K562 (cell line): Measurements from ENCODE around the gene STT3B. TPM values are rescaled to one million over a fixed set of nuclear protein-coding genes. Genes with fewer than 3 reads are reported as not detected.

Experiments used
- ARHGAP35 ChIP-seq: fragments of 450-650 bp; IDR thresholded peaks from 2 replicates; pipeline ENCODE4 v1.6.1; 2018; ENCODE audit not compliant: partially characterized antibody
- CXXC5 ChIP-seq: fragments of 250-450 bp; sonication (Bioruptor Pico); IDR thresholded peaks from 2 replicates; pipeline ENCODE4 v1.8.0; 2022; ENCODE audit warnings: inconsistent platforms, mild to moderate bottlenecking, moderate library complexity
- ESRRB ChIP-seq: fragments of 250-450 bp; sonication (Bioruptor Pico); IDR thresholded peaks from 2 replicates; pipeline ENCODE4 v1.5.0; 2020; ENCODE audit warnings: mild to moderate bottlenecking, moderate library complexity, borderline replicate concordance
- HMG20B ChIP-seq: fragments of 250-450 bp; sonication (Bioruptor Pico); IDR thresholded peaks from 2 replicates; pipeline ENCODE4 v1.5.0; 2021; ENCODE audit warnings: mild to moderate bottlenecking
- KAT7 ChIP-seq: sonication (generic); formaldehyde crosslinking; IDR thresholded peaks from 2 replicates; pipeline ENCODE4 v1.8.0; 2022; ENCODE audit warnings: missing genetic modification reagents, mild to moderate bottlenecking, borderline replicate concordance
- KHSRP ChIP-seq: fragments of 450-650 bp; IDR thresholded peaks from 2 replicates; pipeline ENCODE4 v1.6.1; 2017
- MAFG ChIP-seq: fragments of 450-650 bp; conservative IDR thresholded peaks from 2 replicates; pipeline ENCODE4 v1.6.1; 2016; ENCODE audit warnings: missing genetic modification characterization, missing compliant biosample characterization
- MEF2D ChIP-seq: conservative IDR thresholded peaks from 2 replicates; pipeline ENCODE4 v1.6.1; 2016; ENCODE audit warnings: low read depth, missing genetic modification characterization, missing compliant biosample characterization
- MTA2 ChIP-seq: fragments of 450-650 bp; IDR thresholded peaks from 2 replicates; pipeline ENCODE4 v1.6.1; 2016; ENCODE audit warnings: low read depth
- NCOA2 ChIP-seq, 2 experiments: fragments of 450-650 bp; IDR thresholded peaks; 2 replicates each; pipeline ENCODE4 v1.6.1; 2018; ENCODE audit warnings: mild to moderate bottlenecking in 2 of 2, moderate library complexity in 1 of 2; ENCODE audit not compliant: partially characterized antibody in 2 of 2
- NFE2L1 ChIP-seq: fragments of 450-650 bp; IDR thresholded peaks from 2 replicates; pipeline ENCODE4 v1.6.1; 2016; ENCODE audit warnings: missing genetic modification characterization, low read depth, mild to moderate bottlenecking, missing compliant biosample characterization, moderate library complexity, borderline replicate concordance
- POLR2AphosphoS5 ChIP-seq: IDR thresholded peaks from 2 replicates; pipeline ENCODE4 v1.6.1; 2011; ENCODE audit warnings: mild to moderate bottlenecking, low read depth, low read length, moderate library complexity; ENCODE audit not compliant: control insufficient read depth, insufficient read depth
- PRMT5 ChIP-seq: sonication (generic); formaldehyde crosslinking; IDR thresholded peaks from 2 replicates; pipeline ENCODE4 v1.5.0; 2020; ENCODE audit warnings: missing genetic modification reagents
- SUPT5H ChIP-seq: fragments of 450-650 bp; IDR thresholded peaks from 2 replicates; pipeline ENCODE4 v1.6.1; 2016
- TRIM24 ChIP-seq, 2 experiments: fragments of 450-650 bp; IDR thresholded peaks; 2 replicates each; pipeline ENCODE4 v1.6.1; 2016
- U2AF1 ChIP-seq: fragments of 200-400 bp; formaldehyde crosslinking; optimal IDR thresholded peaks from 2 replicates; pipeline ENCODE3; 2017; ENCODE audit warnings: mild to moderate bottlenecking, low read depth, low read length, moderate library complexity
- ZBTB7A ChIP-seq: IDR thresholded peaks from 2 replicates; pipeline ENCODE4 v1.6.1; 2011; ENCODE audit warnings: low read depth, mild to moderate bottlenecking, low read length, moderate library complexity, borderline replicate concordance; ENCODE audit not compliant: control insufficient read depth
- ZNF766 ChIP-seq: fragments of 200-800 bp; sonication (Bioruptor generic); conservative IDR thresholded peaks from 2 replicates; pipeline ENCODE4 v1.6.1; 2016; ENCODE audit warnings: missing genetic modification characterization, missing compliant biosample characterization
- ZNF785 ChIP-seq: fragments of 250-450 bp; sonication (Bioruptor Pico); IDR thresholded peaks from 2 replicates; pipeline ENCODE4 v1.4.0; 2020; ENCODE audit warnings: mild to moderate bottlenecking
- polyA plus RNA-seq, 8 experiments: library from polyadenylated mRNA; depleted of rRNA in 4 of 8; stranded (reverse) in 5 of 8; unstranded in 3 of 8; fragments of >200 nt; fragmentation: Nextera tagmentation in 2 of 8; fragmentation: Illumina TruSeq in 1 of 8; extraction: Ambion mirVana in 2 of 8; extraction: Trizol in 1 of 8; gene quantifications; 2 replicates each; pipeline versions ENCODE4 v1.2.1 to v1.2.3, GENCODE V29; 2011 to 2014; ENCODE audit warnings: inconsistent platforms in 1 of 8, missing spikeins in 1 of 8
- total RNA-seq, 7 experiments: library from RNA; depleted of rRNA in 6 of 7; stranded (reverse); fragments of >200 nt in 6 of 7; fragmentation: Illumina TruSeq in 2 of 7; extraction: Trizol in 2 of 7; gene quantifications; 2 replicates each; pipeline versions ENCODE4 v1.2.1 to v1.2.3, GENCODE V29; 2011 to 2021; ENCODE audit warnings: low replicate concordance in 1 of 7
- TF ChIP-seq, protein P1 (sequence below): fragments of 450-650 bp; formaldehyde crosslinking; IDR thresholded peaks from 2 replicates; pipeline ENCODE4 v1.4.0; 2022; ENCODE audit warnings: missing genetic modification characterization
- TF ChIP-seq, protein P2 (sequence below), 2 experiments: IDR thresholded peaks in 1 of 2; conservative IDR thresholded peaks in 1 of 2; 2 replicates each; pipeline ENCODE4 v1.6.1; 2016; ENCODE audit warnings: low read depth in 2 of 2, mild to moderate bottlenecking in 1 of 2, missing compliant biosample characterization in 1 of 2, missing genetic modification characterization in 1 of 2, moderate library complexity in 1 of 2
- TF ChIP-seq, protein P3 (sequence below), 2 experiments: IDR thresholded peaks; 2 replicates each; pipeline ENCODE4 v1.6.1; 2011; ENCODE audit warnings: borderline replicate concordance in 1 of 2, control low read depth in 1 of 2, low read depth in 1 of 2, low read length in 1 of 2, mild to moderate bottlenecking in 1 of 2, mixed read lengths in 1 of 2, moderate library complexity in 1 of 2; ENCODE audit not compliant: insufficient read depth in 1 of 2, insufficient read length in 1 of 2, poor library complexity in 1 of 2, severe bottlenecking in 1 of 2; ENCODE audit errors: extremely low read depth in 1 of 2
- TF ChIP-seq, protein P4 (sequence below): fragments of 250-450 bp; sonication (Bioruptor Pico); IDR thresholded peaks from 2 replicates; pipeline ENCODE4 v1.4.0; 2020; ENCODE audit warnings: borderline replicate concordance

The STT3B gene
- total and polyA plus RNA-seq, 9 of the 15 experiments (the other 6 are each of a cell fraction or from before 2014, with no cell fraction given) = 22.4 to 147 (median 100) TPM

DNA sequence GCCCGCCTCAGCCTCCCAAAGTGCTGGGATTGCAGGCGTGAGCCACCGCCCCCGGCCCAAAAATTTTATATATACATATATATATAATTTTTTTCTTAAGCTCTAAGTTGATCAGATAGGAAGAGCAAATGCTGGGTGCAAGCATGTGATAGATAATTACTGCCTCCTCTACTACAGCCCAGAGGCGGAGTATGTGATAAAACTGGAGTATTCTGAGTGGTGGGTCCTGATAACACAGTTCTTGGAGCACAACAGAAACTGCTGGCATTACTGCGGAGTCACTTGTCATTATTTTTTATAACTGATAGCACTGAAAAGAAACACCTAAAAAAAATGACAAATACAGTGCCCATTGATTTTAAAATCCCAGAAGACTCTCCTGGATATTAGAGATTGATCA is 41.1 kb upstream of the STT3B start (continued):
- TF ChIP-seq, protein P1, sequence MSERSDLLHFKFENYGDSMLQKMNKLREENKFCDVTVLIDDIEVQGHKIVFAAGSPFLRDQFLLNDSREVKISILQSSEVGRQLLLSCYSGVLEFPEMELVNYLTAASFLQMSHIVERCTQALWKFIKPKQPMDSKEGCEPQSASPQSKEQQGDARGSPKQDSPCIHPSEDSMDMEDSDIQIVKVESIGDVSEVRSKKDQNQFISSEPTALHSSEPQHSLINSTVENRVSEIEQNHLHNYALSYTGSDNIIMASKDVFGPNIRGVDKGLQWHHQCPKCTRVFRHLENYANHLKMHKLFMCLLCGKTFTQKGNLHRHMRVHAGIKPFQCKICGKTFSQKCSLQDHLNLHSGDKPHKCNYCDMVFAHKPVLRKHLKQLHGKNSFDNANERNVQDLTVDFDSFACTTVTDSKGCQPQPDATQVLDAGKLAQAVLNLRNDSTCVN = no peak
- TF ChIP-seq ESRRB (CRISPR knock-in tag) (no peak), KHSRP (peak; percentile 63; the same call in 1 of the 2 replicates), KAT7 (CRISPR knock-in tag) (no peak), TRIM24 (IDR thresholded peaks at IDR 0.05) (peak; percentile 91 to 94), NFE2L1 (no peak), ZBTB7A (no peak), POLR2AphosphoS5 (peak; percentile 92), CXXC5 (peak; percentile 92), HMG20B (CRISPR knock-in tag) (no peak), ARHGAP35 (no peak), MTA2 (peak; percentile 96), ZNF766 (CRISPR knock-in tag) (peak; percentile 90), NCOA2 (IDR thresholded peaks at IDR 0.05; ENCODE audit: partially characterized antibody in 2 of 2) (peak in 1 of 2 experiments; percentile 47), PRMT5 (CRISPR knock-in tag) (no peak), SUPT5H (no peak), ZNF785 (CRISPR knock-in tag) (no peak), MEF2D (no peak), U2AF1 (no peak), MAFG (tag) (peak; percentile 72)
- TF ChIP-seq, protein P2, sequence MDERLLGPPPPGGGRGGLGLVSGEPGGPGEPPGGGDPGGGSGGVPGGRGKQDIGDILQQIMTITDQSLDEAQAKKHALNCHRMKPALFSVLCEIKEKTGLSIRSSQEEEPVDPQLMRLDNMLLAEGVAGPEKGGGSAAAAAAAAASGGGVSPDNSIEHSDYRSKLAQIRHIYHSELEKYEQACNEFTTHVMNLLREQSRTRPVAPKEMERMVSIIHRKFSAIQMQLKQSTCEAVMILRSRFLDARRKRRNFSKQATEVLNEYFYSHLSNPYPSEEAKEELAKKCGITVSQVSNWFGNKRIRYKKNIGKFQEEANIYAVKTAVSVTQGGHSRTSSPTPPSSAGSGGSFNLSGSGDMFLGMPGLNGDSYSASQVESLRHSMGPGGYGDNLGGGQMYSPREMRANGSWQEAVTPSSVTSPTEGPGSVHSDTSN (CRISPR knock-in tag; IDR thresholded peaks at IDR 0.05; ENCODE audit: low read depth) = no peak
- TF ChIP-seq, protein P2 (tag; conservative IDR thresholded peaks at IDR 0.05; ENCODE audit: low read depth) = peak; percentile 73
- TF ChIP-seq, protein P3, sequence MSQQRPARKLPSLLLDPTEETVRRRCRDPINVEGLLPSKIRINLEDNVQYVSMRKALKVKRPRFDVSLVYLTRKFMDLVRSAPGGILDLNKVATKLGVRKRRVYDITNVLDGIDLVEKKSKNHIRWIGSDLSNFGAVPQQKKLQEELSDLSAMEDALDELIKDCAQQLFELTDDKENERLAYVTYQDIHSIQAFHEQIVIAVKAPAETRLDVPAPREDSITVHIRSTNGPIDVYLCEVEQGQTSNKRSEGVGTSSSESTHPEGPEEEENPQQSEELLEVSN (IDR thresholded peaks at IDR 0.05; ENCODE audit: borderline replicate concordance in 1 of 2, extremely low read depth in 1 of 2, insufficient read depth in 1 of 2, insufficient read length in 1 of 2, low read depth in 1 of 2, low read length in 1 of 2, poor library complexity in 1 of 2, severe bottlenecking in 1 of 2) = no peak
- TF ChIP-seq, protein P4, sequence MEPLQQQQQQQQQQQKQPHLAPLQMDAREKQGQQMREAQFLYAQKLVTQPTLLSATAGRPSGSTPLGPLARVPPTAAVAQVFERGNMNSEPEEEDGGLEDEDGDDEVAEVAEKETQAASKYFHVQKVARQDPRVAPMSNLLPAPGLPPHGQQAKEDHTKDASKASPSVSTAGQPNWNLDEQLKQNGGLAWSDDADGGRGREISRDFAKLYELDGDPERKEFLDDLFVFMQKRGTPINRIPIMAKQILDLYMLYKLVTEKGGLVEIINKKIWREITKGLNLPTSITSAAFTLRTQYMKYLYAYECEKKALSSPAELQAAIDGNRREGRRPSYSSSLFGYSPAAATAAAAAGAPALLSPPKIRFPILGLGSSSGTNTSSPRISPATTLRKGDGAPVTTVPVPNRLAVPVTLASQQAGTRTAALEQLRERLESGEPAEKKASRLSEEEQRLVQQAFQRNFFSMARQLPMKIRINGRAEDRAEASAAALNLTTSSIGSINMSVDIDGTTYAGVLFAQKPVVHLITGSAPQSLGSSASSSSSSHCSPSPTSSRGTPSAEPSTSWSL (CRISPR knock-in tag) = no peak
